ENCODE data around the gene IFNGR2. TPM values are rescaled to one million over a fixed set of nuclear protein-coding genes. Genes with fewer than 3 reads are reported as not detected.
A peak's percentile ranks its signal among the peaks of the same experiment; 100 is the strongest.
"Not testable (repeated sequence)": the region's sequence is repeated elsewhere in the genome, so short reads cannot be mapped to it uniquely, and the experiment has no call there.

The IFNGR2 gene
- total RNA-seq, 1 donor from 2014 or later = 58.3 TPM

GRCh38 chr21:33360281-33360680 is 42.9 kb upstream of the IFNGR2 start:
- Mint-ChIP-seq H3K36me3 (ENCODE audit: low read depth) (peaks cover 10% of the 10 kb centered on the region), H3K4me3 (ENCODE audit: unreplicated experiment) (no peak overlapping the region), H3K4me1 (ENCODE audit: low read depth) (peaks cover 24% of the 10 kb centered on the region), H3K27me3 (ENCODE audit: low read depth) (no peaks in the 10 kb centered on the region), H3K27ac (ENCODE audit: unreplicated experiment) (peak overlapping the region; percentile 68), H3K9me3 (ENCODE audit: low read depth) (no peaks in the 10 kb centered on the region)
- TF ChIP-seq, protein P1, sequence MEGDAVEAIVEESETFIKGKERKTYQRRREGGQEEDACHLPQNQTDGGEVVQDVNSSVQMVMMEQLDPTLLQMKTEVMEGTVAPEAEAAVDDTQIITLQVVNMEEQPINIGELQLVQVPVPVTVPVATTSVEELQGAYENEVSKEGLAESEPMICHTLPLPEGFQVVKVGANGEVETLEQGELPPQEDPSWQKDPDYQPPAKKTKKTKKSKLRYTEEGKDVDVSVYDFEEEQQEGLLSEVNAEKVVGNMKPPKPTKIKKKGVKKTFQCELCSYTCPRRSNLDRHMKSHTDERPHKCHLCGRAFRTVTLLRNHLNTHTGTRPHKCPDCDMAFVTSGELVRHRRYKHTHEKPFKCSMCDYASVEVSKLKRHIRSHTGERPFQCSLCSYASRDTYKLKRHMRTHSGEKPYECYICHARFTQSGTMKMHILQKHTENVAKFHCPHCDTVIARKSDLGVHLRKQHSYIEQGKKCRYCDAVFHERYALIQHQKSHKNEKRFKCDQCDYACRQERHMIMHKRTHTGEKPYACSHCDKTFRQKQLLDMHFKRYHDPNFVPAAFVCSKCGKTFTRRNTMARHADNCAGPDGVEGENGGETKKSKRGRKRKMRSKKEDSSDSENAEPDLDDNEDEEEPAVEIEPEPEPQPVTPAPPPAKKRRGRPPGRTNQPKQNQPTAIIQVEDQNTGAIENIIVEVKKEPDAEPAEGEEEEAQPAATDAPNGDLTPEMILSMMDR (IDR thresholded peaks at IDR 0.05) = no peak
- DNase-seq (ENCODE audit: low spot score) = no peak

- Mint-ChIP-seq H3K36me3 (ENCODE audit: low read depth) (peaks cover 5% of the 10 kb centered on the region), H3K27me3 (ENCODE audit: low read depth) (no peaks in the 10 kb centered on the region), H3K27ac (ENCODE audit: unreplicated experiment) (peak overlapping the region; percentile 42), H3K4me3 (ENCODE audit: unreplicated experiment) (peak overlapping the region; percentile 37), H3K4me1 (ENCODE audit: low read depth) (peaks cover 24% of the 10 kb centered on the region), H3K9me3 (ENCODE audit: low read depth) (no peaks in the 10 kb centered on the region)
- no peak for DNase-seq (ENCODE audit: low spot score)
- TF ChIP-seq, protein P1 (IDR thresholded peaks at IDR 0.05) = peak; percentile 89
Observed at GRCh38 chr21:33360881-33361602, 42.2 kb upstream of the IFNGR2 start.

DNA sequence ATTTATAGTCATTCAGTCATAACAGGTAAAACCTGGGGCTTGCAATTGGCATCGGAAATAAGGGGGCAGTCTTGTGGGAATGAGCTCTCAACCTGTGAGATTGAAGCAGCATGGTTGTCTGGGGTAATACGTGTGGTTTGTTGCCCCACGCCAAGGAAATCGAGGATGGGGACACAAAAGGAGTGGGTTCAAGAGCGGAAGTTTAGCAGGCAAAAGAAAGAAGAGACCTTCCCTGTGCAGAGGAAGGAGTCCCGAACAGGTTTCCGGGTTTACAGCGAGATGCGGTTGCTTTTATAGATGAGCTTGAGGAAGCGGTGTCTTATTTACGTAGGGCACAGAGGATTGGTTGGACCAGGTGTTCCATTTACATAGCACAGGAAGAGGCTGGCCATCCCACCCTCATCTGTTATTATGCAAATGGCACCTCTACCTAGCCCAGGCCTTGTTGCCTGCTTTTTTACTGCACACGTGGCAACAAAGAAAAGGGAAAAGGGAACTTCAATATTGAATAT is 41.1 kb upstream of the IFNGR2 start:
- Mint-ChIP-seq H3K27me3 (ENCODE audit: low read depth) (no peaks in the 10 kb centered on the region), H3K4me1 (ENCODE audit: low read depth) (peaks cover 25% of the 10 kb centered on the region), H3K36me3 (ENCODE audit: low read depth) (no peaks in the 10 kb centered on the region), H3K9me3 (ENCODE audit: low read depth) (peaks cover 8% of the 10 kb centered on the region), H3K27ac (ENCODE audit: unreplicated experiment) (no peak overlapping the region), H3K4me3 (ENCODE audit: unreplicated experiment) (peak overlapping the region; percentile 37)
- DNase-seq (ENCODE audit: low spot score) = no peak
- TF ChIP-seq, protein P1 (IDR thresholded peaks at IDR 0.05) = no peak

- not testable (repeated sequence) for DNase-seq (ENCODE audit: low spot score); H3K27ac Mint-ChIP-seq (ENCODE audit: unreplicated experiment); H3K4me3 Mint-ChIP-seq (ENCODE audit: unreplicated experiment); H3K36me3 Mint-ChIP-seq (ENCODE audit: low read depth); H3K27me3 Mint-ChIP-seq (ENCODE audit: low read depth)
- Mint-ChIP-seq H3K4me1 (ENCODE audit: low read depth) (peaks cover 30% of the 10 kb centered on the region), H3K9me3 (ENCODE audit: low read depth) (peaks cover 21% of the 10 kb centered on the region)
Observed at GRCh38 chr21:33363911-33364609, 39.2 kb upstream of the IFNGR2 start.

DNA sequence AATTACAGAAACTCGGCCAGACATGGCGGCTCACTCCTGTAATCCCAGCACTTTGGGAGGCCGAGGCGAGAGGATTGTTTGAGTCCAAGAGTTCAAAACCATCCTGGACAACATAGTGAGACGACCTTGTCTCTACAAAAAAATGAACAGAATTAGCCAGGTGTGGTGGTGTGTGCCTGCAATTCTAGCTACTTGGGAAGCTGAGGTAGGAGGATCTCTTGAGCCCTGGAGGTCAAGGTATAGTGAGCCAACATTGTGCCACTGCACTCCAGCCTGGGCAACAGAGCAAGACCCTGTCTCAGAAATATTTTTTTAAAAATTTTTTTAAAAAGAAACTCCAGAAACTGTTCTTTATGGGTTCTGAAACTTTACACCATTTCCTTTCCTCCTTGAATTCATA is 38.4 kb upstream of the IFNGR2 start:
- H3K9me3 Mint-ChIP-seq (ENCODE audit: low read depth) = peaks cover 23% of the 10 kb centered on the region
- H3K36me3 Mint-ChIP-seq (ENCODE audit: low read depth) = peaks cover 8% of the 10 kb centered on the region
- no peak overlapping the region for H3K4me3 Mint-ChIP-seq (ENCODE audit: unreplicated experiment)
- no peak for DNase-seq (ENCODE audit: low spot score)
- no peak overlapping the region for H3K27ac Mint-ChIP-seq (ENCODE audit: unreplicated experiment)
- H3K27me3 Mint-ChIP-seq (ENCODE audit: low read depth) = no peaks in the 10 kb centered on the region
- TF ChIP-seq, protein P1 (IDR thresholded peaks at IDR 0.05) = no peak
- peaks cover 29% of the 10 kb centered on the region for H3K4me1 Mint-ChIP-seq (ENCODE audit: low read depth)

Measured in chondrocyte (in vitro differentiated cells).